GM21515 (cell line): ENCODE data around the gene EML2.
"Not testable (repeated sequence)": the region's sequence is repeated elsewhere in the genome, so short reads cannot be mapped to it uniquely, and the experiment has no call there.

ENCODE experiments used
- ATAC-seq: cut with Tn5 transposase; IDR thresholded peaks from one replicate; pipeline ENCODE4 v1.9.1; 2021; ENCODE audit not compliant: unreplicated experiment

The EML2 gene

GRCh38 chr19:45638930-45639729 lies at the start of gene EML2:
Gene EML2 (minus strand): TSS chr19:45639397. CDS start chr19:45639376, 21 bp downstream.
- ATAC-seq = no peak

- ATAC-seq = no peak
Observed at GRCh38 chr19:45687599-45687998, 48.4 kb upstream of the EML2 start.

GRCh38 chr19:45685045-45685444 lies 45.8 kb upstream of the EML2 start:
- ATAC-seq = not testable (repeated sequence)

DNA sequence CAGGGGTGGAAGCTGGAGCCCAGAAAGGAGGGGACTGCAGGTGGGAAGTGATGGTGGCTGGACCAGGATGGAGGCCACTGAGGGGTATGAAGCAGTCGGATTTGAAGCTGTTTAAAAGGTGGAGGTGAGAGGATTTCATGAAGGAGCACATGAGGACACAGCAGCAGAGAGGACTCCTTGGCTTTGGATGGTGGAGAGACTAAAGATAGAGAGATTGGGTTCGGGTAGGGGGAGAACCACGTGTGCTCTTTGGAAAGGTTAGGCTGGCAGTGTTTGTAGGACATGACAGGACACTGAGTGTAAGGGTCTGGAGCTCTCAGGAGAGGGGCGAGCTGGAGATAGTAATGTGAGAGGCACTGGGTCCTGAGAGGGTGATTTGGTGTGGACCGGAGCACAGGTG lies 43.7 kb upstream of the EML2 start:
- no peak for ATAC-seq

- no peak for ATAC-seq
Observed at GRCh38 chr19:45682117-45682516, 42.9 kb upstream of the EML2 start.

GRCh38 chr19:45681391-45682015 lies 42.3 kb upstream of the EML2 start:
- peak; percentile 50 for ATAC-seq

DNA sequence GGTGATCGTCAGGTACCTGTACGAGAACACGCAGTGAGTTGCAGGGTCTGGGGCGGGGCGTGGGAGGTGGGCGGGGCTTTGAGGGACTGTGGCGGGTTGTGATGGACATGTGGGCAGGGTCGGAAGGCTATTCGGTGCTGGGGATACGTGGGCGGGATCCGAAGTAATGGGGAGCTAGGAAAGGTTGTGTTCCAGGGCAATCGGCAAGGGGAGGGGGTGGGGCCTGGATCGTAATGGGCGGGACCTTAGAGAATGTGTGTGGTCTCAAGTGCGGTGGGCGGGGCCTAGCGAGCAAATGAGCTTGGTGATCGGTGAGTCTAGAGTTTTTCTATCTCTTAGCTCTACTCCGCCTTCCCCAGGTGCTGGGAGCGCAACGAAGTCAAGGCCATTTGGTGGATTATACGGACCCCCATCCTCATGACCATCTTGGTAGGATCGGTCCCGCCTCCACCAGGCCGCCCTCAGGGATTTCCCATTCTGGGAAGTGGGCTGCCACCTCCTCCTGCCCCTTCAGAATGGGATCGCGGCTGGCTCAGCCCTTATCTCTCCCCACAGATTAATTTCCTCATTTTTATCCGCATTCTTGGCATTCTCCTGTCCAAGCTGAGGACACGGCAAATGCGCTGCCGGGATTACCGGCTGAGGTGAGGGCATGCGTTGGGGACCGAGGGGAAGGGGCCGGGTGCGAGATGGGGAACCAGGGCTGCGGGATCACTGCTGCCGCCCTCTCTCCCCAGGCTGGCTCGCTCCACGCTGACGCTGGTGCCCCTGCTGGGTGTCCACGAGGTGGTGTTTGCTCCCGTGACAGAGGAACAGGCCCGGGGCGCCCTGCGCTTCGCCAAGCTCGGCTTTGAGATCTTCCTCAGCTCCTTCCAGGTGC lies 38.4 kb upstream of the EML2 start:
- ATAC-seq = no peak

DNA sequence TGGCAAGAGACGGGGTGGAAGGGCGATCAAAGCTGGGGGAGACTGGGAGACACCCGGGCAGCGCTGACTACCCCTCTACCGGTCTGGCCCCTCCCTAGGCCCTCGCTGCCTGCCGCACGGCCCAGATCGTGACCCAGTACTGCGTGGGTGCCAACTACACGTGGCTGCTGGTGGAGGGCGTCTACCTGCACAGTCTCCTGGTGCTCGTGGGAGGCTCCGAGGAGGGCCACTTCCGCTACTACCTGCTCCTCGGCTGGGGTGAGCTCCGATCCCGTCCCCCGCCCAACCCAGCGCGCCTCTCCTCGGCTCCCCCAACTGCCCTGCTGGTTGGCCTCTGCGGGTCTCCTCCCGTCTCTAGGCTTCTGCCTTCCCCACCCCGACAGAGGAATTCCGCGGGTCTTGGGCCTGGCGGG lies 37.7 kb upstream of the EML2 start:
- no peak for ATAC-seq

DNA sequence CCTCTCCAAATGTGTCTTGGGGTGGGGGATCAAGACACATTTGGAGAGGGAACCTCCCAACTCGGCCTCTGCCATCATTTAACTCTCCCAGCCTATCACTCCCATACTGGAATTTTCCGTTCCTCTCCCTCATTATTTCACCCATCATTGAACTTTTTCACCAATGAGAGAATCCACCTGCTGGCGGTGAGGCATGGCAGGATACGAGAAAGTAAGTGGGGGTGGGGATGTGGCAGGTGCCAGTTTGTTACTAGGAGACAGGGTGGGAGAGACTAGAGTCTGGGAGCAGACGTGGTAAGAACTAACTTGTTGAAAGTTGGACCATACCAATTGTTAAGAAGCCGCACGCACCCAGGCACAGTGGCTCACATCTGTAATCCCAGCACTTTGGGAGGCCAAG lies 35.7 kb upstream of the EML2 start:
- no peak for ATAC-seq

DNA sequence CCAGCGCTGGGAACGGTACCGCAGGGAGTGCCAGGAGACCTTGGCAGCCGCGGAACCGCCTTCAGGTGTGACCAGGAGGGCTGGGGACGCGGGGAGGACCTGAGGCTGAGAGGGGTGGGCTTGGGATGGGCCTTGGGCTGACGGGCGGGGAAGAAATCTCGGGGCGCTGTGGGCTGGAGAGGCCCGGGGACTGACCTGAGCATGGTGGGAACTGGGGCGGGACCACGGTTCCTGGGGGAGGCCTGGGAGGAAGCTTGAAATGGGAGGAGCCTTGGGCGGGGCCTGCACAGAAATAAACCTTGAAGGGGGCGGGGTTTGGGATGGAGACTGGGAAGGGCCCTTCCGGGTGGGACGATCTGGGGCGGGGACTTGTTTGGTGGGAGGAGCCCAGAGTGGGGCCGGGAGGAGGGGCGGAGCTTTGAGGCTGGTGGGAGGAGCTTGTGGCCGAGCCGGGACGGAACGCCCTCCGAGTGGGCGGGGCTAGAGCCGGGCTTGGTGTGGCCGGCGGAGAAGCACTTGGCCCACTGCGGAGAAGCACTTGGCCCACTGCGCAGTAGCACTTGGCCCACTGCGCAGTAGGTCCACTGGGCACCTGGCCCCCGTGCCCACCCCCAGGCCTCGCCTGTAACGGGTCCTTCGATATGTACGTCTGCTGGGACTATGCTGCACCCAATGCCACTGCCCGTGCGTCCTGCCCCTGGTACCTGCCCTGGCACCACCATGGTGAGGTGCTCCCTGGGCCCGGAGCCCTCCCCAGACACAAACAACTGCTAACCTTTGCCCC lies 31.7 kb upstream of the EML2 start:
- ATAC-seq = peak; percentile 42

GRCh38 chr19:45668342-45668871 lies 29.2 kb upstream of the EML2 start:
- ATAC-seq = no peak

- ATAC-seq = peak; percentile 37
Observed at GRCh38 chr19:45667620-45668341, 28.6 kb upstream of the EML2 start, which contains the start of gene GIPR. Gene GIPR (plus strand): TSS chr19:45668221. CDS start chr19:45669521, 1,300 bp downstream.

DNA sequence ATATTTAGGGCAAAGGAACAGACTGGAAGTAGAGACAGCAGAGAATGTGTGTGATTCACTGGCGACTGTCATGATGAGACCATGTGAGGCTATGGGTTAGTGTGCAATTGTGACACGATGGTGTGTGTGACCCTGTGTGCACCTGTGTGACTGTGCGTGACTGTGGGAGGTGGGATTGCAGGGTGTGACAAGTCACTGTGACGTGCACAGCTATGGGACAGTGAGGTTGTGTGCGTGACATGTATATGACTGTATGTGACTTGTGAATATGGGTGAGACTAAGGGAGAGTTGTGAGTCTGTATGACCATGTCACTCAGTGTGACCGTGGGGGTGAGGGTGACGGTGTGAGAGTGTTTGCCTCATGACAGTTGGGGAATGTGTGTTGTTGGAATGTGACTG lies 25.4 kb upstream of the EML2 start:
- no peak for ATAC-seq

DNA sequence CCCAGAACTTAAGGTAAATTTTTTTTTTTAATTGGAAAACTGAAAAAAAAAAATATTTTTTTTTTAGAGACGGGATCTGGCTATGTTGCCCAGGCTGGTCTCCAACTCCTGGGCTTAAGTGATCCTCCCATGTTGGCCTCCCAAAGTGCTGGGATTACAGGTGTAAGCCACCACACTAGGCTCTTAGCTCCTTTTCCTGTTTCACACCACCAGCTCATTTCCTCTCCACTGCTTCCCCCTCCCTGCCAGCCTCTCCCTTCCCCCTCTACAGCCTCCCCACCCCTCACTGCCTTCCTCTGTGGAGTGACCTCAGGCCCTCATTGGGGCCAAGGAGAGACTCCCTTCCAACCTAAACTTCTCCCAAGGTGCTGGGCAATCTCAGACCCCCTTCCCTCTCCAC lies 24.6 kb upstream of the EML2 start:
- no peak for ATAC-seq

DNA sequence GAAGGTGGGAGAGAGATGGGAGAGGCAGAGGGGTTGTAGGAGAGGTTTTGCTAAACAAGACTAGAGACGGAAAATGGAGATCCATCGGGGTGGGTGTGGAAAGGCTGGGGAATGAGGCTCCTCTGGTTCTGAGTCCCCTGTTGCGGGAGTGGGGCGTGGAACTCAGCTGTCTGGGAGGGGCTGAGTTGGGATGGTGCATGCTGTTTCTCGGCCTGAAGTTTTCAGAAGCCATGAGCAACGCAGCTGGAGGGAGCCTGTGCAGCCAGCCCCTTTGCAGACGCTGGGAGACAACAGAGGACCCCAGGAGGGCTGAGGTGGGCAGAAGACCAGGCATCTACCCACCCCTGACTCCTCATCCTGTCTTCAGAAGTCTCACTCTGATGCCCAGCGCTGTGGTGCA lies 21.4 kb upstream of the EML2 start:
- no peak for ATAC-seq

DNA sequence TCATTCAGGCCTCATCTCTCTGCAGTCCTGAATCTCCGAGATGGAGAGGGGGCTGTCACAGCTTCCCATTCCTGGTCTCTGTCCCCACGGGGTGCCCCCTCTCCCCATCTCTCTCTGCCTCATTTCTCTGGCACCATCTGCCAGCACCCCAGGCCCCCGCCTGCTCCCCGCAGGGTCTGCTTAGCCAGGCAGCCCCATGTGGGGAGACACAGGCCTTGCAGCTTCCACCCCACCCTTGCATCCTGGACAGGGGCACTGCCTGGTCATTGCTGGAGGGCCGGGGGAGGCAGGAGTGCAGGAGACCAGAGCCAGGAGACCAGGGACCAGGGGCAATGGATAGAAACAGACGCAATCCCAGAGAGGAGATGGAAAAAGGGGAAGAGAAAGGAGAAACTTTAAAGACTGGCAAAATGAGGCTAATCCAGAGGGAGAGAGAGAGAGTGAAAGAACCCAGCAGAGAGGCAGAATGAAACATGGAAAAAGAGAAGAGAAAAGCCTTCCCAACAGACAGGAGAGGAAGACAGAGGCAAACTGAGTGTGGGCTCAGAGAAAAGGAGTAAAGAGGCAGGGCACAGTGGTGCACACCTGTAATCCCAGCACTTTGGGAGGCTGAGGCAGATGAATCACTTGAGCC lies 20.0 kb upstream of the EML2 start:
- ATAC-seq = no peak

DNA sequence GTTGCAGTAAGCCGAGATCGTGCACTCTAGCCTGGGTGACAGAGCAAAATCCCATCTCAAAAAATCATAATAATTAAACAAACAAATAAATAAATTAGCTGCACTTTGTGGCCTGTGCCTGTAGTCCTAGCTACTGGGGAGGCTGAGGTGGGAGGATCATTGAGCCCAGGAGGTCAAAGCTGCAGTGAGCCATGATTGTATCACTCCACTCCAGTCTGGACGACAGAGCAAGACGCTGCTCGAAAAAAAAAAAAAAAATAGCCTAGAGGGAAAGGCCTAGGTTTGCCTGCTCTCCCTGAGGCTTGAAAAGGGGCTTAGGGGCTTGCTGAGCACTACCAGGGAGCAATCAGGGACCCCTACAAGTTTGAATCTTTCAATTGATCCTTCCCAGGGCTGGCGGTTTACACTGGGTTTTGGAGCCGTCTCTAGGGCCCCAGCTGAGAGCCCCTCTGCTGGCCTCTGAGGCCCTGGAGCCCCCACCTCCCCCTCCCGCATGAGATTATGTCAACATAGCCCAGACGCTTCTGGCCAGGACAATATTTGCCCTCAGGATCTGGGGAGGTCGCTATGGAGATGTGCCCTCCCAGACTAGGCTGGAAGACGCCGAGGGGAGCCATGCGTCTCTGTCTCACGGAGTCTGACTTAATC lies 18.4 kb upstream of the EML2 start:
- ATAC-seq = no peak

DNA sequence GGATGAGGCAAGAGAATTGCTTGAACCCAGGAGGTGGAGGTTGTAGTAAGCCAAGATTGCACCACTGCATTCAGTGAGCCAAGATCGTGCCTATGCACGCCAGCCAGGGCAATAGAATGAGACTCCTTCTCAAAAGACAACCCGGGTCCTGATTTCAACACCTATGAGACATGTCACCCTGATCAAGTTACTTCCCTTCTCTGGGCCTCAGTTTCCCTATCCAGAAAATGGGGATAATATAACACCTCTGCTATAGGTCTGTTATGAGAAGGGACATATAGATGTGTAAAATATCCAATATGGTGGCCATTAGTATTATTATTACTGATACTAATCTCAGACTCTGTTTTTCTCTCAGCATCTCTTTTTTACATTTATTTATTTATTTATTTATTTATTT lies 15.9 kb upstream of the EML2 start:
- ATAC-seq = no peak

DNA sequence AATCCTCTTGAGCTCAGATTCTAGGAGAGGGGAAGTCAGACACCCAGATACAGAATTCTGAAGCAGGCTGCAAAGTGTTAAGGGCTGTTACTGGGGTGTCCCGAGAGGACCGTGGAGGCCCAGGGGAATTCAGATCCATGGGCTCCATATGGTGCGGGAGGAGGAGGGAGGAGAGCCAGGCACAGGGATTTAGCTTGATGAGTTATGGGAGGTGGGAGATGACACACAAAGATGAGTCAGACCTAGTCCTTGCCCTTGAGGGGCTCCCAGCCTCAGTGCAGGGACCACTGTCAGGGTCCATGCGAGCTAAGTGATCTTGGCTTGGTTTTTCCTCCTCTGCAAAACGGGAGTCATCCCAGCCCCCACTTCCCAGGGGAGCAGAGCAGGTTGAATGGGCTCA lies 14.4 kb upstream of the EML2 start:
- ATAC-seq = no peak
